Left ventricle myocardium superior (tissue), 1 donor: ENCODE data around the gene CEACAM5. TPM values are rescaled to one million over a fixed set of nuclear protein-coding genes. Genes with fewer than 3 reads are reported as not detected.

Experiments
- ATAC-seq: fragments of 200-7000 bp; cut with Tn5 transposase; one replicate; pipeline ENCODE4 v1.9.1; 2020; ENCODE audit warnings: mild to moderate bottlenecking, moderate library complexity
- DNase-seq: peaks from one replicate; pipeline ENCODE4 v3.0.0-alpha.2; 2020
- intact Hi-C: fragments of 100-400 bp; cut with micrococcal nuclease; formaldehyde crosslinking; loops from one replicate; pipeline ENCODE4 v1.11.0; 2022
- long read RNA-seq: library from polyadenylated mRNA; unstranded; transcript quantifications from one replicate; pipeline ENCODE4 v2.0.0, GENCODE V29; 2021
- total RNA-seq: library from RNA; stranded (reverse); fragmentation: NEBNext Ultra II Directional; extraction: Animal tissue kit (Norgen Biotek cat#: 25700); gene quantifications from one replicate; pipeline ENCODE4 v1.2.1, GENCODE V29; 2021
- donor health status: DM: no; HTN: yes; CAD: no; lungs with severe emphysema.

CEACAM5 gene
- not detected for total RNA-seq
- long read RNA-seq: 0 reads

DNA sequence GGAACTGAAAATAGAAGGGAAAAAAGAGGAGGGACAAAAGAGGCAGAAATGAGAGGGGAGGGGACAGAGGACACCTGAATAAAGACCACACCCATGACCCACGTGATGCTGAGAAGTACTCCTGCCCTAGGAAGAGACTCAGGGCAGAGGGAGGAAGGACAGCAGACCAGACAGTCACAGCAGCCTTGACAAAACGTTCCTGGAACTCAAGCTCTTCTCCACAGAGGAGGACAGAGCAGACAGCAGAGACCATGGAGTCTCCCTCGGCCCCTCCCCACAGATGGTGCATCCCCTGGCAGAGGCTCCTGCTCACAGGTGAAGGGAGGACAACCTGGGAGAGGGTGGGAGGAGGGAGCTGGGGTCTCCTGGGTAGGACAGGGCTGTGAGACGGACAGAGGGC, at the start of gene CEACAM5:
Gene CEACAM5 (plus strand): TSS at position 146 of the 400 bp plus-strand sequence. CDS start 106 bp downstream, at position 252.
- DNase-seq (no peak), ATAC-seq (no peak)
- intact Hi-C loops: no loop called here

DNA sequence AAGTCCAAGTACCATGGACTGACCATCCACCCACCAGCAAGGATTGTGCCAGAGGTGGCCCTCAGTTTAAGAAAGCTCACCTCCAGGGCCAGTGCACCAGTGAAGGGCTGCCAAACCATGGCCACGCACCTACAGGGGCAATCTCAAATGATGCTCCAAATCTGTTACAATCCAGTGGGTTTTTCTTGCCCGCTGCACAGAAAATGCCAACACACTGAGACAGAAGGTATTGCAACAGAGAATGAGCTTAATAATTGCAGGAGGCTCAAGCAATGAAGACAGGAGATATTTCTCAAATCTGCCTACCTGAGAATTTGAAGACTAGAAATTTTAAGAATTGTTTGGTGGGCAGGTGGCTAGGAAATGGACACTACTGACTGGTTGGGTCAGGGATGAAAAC, 42.4 kb upstream of the CEACAM5 start:
- intact Hi-C loops: no loop called here
- DNase-seq (no peak), ATAC-seq (no peak)

DNA sequence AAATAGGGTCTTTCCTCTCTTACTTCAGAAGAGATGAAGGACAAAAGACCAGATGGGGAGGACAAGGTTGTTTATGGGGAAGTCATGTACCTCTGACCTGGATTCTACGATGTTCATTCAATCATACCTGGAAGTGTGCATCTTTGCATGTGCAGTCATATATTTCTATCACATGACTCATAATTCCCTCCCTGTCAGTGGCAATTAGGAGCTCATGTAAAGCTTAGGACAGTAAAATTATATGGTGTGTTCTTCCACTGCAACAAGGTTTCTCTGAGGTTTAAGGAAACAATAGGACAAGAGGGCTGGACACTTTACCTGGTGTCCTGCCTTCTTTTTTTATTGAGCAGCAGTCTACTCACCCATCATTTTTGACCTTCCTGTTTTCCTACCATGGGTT, 40.1 kb upstream of the CEACAM5 start:
- ATAC-seq (no peak), DNase-seq (no peak)
- intact Hi-C loops: no loop called here

DNA sequence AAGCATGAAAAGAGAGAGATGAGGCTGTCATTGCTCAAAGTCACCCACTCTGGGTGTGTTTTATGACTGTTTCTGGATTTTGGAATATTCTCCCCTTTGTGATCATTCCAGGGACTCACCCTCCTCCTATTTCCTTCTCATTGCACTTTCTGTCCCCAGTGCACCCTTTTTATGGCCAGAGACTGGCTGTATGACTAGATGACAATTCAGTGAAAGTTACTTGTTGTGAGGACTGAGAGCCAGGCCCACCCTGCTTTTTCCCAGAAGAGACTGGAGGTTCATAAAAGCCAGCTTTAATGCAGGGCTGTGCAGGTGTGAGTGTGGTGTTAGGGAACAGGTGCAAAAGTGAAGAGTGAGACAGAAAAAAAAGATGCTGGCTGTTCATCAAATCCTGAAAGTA, 37.7 kb upstream of the CEACAM5 start:
- ATAC-seq (no peak), DNase-seq (no peak)
- intact Hi-C loops: no loop called here

DNA sequence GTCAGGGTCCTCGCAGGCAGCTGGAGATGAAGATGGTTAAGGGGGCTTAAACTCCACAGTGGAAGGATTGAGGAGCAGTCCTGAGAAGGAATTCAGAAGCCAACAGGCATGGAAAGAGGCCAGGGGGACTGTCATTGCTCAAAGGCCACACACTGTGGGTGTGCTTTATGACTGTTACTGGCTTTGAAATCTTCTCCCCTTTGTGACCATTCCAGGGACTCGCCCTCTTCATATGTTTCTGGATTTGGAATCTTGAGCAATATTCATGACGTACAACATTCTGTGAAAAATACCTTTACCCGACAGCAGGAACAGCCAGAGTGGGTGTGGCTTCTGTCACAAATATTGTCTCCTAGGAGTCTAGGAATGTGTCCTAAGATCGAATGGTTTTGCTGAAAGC, 36.9 kb upstream of the CEACAM5 start:
- ATAC-seq (no peak), DNase-seq (no peak)
- intact Hi-C loops: no loop called here

DNA sequence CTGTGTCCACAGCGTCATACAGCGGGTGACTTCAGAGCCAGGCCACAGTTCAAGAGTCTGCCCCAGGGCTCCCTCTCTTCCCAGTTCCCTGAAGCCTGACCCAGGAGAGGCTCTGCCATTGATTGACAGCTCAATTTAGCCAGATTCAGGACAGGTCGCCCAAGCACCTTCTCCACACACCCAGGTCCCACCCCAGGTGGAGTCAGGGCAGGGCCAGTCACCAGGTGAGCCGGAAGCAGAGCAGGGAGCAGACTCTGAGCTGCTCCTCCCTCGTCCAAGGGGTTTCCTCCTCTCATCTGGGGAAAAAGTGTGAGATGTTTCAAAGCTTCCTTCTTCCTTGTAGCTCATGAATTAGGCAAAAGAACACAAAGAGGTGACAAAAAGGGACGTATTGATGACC, 26.0 kb upstream of the CEACAM5 start:
- intact Hi-C loops: no loop called here
- DNase-seq (no peak), ATAC-seq (no peak)

DNA sequence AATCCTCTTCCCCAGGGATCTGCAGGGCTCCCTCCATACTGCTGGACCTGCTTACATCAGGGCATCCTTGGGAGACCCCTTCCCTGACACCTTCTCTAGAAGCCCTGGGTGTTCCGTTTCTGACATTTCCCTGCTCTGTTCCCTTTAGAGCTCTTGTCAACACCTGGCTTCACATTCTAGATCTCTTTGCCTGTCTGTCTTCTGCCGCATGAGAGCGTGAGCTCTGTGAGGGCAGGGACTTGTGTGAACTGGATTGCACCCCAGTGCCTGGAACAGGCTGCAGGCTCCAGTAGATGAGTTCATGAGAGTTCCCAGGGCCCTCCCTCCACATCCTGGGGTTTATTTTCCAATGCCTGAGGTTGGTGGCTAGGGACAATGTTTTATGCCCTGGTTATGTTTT, 21.0 kb upstream of the CEACAM5 start:
- DNase-seq: no peak
- intact Hi-C loops: no loop called here

DNA sequence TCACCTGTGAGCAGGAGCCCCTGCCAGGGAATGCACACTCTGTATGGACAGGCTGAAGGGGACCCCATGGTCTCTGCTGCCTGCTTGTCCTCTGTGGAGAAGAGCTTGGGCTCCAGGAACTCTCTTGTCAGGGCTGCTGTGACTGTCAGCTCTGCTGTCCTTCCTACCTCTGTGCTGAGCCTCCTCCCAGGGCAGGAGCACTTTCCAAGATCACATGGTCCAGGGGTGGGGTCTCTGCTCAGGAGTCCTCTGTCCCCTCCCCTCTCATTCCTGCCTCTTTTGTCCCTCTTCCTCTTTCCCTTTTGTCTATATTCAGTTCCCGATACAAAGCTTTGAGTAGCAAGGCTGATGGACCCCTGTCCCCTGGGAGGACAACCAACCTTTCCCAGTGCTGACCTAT, 20.3 kb upstream of the CEACAM5 start, which contains the start of gene CEACAM7:
Gene CEACAM7 (minus strand): TSS at position 173 of the 400 bp plus-strand sequence. CDS start 105 bp downstream, at position 68.
- intact Hi-C loops: no loop called here
- ATAC-seq (no peak), DNase-seq (no peak)

More for the DNA sequence above, 21.0 kb upstream of the CEACAM5 start:
- no peak for ATAC-seq

DNA sequence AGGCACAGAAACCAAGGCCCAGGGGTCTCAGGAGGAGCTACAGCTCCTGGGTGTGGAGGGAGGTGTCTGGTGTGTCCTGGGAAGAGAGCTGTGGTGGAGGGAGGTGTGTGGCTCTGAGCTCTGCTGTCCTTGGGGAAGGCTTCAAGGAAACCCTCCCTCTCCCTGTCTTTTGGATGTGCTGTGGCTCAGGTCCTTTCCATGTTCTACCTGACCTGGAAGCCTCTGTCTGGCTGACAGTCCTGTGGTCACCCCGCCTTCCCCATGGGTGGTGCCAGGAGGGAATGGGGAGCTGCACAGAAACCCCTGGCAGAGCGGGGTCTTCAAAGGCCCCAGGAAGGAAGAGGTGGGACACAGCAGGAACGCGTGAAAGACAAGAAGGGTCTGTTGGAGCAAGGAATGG, 19.7 kb upstream of the CEACAM5 start:
- no peak for ATAC-seq
- no peak for DNase-seq
- intact Hi-C loops: no loop called here

DNA sequence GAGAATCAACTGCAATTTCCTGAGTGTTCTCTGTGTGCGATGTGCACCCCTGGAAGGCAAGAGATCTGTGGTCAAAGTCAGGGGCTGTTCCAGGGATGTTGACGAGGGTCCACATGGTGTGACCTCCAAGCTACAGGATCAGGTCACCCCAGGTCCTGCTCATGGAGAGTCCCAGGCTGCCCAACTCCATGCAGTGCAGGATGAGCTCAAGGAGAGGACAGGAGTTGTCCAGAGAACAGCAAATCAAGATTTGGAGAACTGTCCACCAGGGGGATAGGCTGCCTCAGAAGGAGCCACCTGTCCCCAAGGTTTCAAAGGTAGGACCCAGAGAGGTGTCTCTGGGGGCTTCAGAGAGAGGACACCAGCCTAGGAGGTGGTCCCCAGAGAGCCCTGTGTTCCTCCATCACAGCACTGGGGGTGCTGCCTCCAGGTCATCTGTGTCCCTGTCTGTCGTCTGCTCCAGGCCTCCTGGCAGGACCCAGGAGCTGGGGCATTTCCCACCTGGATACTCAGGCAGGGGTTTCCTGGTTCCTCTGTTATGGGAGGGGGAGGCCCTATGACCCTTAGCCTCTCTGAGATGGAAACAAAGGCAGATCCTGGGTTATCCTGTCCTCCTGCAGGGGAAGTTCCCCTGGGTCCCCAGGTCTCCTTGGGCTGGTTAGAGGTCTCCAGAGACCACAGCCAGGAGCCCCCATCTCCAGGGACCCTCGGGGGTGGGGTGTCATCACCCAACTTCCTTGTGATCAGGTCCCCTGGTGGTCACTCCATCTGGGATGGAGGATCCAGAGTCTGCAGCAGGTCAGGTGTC, 18.2 kb upstream of the CEACAM5 start:
- intact Hi-C loops: no loop called here
- DNase-seq (no peak), ATAC-seq (no peak)

DNA sequence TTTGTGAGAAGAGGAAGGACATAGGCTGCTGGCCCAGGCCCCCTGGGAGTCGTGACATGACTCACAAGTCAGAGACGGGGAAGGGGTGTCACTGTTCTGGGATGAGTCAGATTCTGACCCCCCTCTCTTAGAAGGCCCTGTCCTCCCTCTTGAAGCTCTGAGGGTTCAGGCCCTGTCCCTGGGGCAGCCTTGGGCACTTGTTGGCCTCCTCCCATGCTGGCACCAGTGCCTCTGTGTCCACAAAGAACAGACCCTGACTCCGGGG, 17.7 kb upstream of the CEACAM5 start:
- DNase-seq (no peak), ATAC-seq (no peak)
- intact Hi-C loops: no loop called here

DNA sequence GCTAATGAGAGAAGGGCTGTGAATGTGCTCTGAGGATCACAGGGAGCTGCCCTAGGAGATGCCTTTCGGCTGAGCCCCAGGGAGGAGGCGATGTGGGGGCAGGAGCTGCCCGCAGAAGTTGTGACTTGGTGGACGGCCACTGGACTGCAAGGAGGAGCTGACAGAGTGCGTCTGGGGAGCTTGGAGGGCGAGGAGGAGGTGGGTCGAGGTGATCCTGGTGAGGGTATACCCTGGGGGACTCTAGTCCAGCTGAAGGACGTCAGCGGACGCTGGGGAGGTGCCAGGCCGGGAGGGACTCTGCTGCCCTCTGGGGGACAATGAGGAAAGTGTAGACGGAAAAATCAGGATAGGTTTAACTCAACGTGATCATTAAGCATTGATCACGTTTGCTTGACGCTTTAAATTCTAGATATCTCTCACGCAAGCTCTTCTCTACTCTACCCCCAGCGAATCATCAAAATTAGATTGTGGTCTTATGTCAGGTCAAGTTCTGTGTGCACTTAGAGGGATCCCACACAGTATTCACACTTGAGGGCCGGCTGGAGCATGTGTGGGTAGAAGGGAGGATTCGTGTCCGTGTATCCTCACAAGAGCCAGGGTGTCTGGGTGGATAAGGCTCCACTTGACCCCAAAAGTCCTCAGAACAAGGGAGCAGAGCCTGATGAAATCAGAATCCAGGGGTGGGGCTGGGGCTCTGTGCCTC, 17.0 kb upstream of the CEACAM5 start:
- intact Hi-C loops: no loop called here
- DNase-seq (no peak), ATAC-seq (no peak)

DNA sequence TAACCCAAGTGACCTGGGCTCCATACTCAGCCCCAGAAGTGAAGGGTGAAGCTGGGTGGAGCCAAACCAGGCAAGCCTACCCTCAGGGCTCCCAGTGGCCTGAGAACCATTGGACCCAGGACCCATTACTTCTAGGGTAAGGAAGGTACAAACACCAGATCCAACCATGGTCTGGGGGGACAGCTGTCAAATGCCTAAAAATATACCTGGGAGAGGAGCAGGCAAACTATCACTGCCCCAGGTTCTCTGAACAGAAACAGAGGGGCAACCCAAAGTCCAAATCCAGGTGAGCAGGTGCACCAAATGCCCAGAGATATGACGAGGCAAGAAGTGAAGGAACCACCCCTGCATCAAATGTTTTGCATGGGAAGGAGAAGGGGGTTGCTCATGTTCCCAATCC, 14.2 kb upstream of the CEACAM5 start:
- intact Hi-C loops: no loop called here
- ATAC-seq: no peak
- DNase-seq: no peak

DNA sequence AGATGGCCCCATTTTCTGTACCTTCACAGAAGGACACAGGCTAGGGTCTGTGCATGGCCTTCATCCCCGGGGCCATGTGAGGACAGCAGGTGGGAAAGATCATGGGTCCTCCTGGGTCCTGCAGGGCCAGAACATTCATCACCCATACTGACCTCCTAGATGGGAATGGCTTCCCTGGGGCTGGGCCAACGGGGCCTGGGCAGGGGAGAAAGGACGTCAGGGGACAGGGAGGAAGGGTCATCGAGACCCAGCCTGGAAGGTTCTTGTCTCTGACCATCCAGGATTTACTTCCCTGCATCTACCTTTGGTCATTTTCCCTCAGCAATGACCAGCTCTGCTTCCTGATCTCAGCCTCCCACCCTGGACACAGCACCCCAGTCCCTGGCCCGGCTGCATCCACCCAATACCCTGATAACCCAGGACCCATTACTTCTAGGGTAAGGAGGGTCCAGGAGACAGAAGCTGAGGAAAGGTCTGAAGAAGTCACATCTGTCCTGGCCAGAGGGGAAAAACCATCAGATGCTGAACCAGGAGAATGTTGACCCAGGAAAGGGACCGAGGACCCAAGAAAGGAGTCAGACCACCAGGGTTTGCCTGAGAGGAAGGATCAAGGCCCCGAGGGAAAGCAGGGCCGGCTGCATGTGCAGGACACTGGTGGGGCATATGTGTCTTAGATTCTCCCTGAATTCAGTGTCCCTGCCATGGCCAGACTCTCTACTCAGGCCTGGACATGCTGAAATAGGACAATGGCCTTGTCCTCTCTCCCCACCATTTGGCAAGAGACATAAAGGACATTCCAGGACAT, 13.4 kb upstream of the CEACAM5 start:
- ATAC-seq (no peak), DNase-seq (no peak)
- intact Hi-C loops: no loop called here

DNA sequence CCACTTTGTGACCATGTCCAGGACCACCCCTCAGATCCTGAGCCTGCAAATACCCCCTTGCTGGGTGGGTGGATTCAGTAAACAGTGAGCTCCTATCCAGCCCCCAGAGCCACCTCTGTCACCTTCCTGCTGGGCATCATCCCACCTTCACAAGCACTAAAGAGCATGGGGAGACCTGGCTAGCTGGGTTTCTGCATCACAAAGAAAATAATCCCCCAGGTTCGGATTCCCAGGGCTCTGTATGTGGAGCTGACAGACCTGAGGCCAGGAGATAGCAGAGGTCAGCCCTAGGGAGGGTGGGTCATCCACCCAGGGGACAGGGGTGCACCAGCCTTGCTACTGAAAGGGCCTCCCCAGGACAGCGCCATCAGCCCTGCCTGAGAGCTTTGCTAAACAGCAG, 12.7 kb upstream of the CEACAM5 start:
- intact Hi-C loops: no loop called here
- ATAC-seq (no peak), DNase-seq (no peak)

DNA sequence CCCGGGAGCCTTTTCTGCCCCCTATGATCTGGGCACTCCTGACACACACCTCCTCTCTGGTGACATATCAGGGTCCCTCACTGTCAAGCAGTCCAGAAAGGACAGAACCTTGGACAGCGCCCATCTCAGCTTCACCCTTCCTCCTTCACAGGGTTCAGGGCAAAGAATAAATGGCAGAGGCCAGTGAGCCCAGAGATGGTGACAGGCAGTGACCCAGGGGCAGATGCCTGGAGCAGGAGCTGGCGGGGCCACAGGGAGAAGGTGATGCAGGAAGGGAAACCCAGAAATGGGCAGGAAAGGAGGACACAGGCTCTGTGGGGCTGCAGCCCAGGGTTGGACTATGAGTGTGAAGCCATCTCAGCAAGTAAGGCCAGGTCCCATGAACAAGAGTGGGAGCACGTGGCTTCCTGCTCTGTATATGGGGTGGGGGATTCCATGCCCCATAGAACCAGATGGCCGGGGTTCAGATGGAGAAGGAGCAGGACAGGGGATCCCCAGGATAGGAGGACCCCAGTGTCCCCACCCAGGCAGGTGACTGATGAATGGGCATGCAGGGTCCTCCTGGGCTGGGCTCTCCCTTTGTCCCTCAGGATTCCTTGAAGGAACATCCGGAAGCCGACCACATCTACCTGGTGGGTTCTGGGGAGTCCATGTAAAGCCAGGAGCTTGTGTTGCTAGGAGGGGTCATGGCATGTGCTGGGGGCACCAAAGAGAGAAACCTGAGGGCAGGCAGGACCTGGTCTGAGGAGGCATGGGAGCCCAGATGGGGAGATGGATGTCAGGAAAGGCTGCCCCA, 11.8 kb upstream of the CEACAM5 start:
- no peak for DNase-seq
- intact Hi-C loops: no loop called here
- no peak for ATAC-seq

DNA sequence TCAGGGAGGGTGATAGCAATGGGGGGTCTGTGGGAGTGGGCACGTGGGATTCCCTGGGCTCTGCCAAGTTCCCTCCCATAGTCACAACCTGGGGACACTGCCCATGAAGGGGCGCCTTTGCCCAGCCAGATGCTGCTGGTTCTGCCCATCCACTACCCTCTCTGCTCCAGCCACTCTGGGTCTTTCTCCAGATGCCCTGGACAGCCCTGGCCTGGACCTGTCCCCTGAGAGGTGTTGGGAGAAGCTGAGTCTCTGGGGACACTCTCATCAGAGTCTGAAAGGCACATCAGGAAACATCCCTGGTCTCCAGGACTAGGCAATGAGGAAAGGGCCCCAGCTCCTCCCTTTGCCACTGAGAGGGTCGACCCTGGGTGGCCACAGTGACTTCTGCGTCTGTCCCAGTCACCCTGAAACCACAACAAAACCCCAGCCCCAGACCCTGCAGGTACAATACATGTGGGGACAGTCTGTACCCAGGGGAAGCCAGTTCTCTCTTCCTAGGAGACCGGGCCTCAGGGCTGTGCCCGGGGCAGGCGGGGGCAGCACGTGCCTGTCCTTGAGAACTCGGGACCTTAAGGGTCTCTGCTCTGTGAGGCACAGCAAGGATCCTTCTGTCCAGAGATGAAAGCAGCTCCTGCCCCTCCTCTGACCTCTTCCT, 11.1 kb upstream of the CEACAM5 start:
- no peak for ATAC-seq
- intact Hi-C loops: no loop called here
- no peak for DNase-seq

DNA sequence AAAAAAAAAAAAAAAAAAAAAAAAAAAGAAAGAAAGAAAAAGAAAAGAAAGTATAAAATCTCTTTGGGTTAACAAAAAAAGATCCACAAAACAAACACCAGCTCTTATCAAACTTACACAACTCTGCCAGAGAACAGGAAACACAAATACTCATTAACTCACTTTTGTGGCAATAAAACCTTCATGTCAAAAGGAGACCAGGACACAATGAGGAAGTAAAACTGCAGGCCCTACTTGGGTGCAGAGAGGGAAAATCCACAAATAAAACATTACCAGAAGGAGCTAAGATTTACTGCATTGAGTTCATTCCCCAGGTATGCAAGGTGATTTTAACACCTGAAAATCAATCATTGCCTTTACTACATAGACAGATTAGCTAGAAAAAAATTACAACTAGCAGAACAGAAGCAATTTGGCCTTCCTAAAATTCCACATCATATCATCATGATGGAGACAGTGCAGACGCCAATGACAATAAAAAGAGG, 9.6 kb upstream of the CEACAM5 start:
- DNase-seq: no peak
- ATAC-seq: no peak
- intact Hi-C loops: no loop called here
